A375 (cell line): Measurements from ENCODE around the gene CNOT9. TPM values are rescaled to one million over a fixed set of nuclear protein-coding genes. Genes with fewer than 3 reads are reported as not detected.

Source experiments
- small RNA-seq: library from RNA; depleted of rRNA; stranded (forward); fragments of <200 nt; gene quantifications from one replicate; pipeline ENCODE3, GENCODE V24; 2014
- total RNA-seq: library from RNA; depleted of rRNA; stranded (reverse); fragments of >200 nt; shearing (Covaris generic); gene quantifications from 2 replicates; pipeline ENCODE4 v1.2.3, GENCODE V29; 2014; rRNA removed

The CNOT9 gene, protein sequence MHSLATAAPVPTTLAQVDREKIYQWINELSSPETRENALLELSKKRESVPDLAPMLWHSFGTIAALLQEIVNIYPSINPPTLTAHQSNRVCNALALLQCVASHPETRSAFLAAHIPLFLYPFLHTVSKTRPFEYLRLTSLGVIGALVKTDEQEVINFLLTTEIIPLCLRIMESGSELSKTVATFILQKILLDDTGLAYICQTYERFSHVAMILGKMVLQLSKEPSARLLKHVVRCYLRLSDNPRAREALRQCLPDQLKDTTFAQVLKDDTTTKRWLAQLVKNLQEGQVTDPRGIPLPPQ
- total RNA-seq, result 40.3 and 42.9 TPM in 2 replicates

GRCh38 chr2:218568190-218569037 is at the start of gene CNOT9, which contains the start of gene USP37:
Gene CNOT9, plus strand, starts transcription at chr2:218568839. Its CDS starts 116 bp downstream, at chr2:218568955.
Gene USP37, minus strand, starts transcription at chr2:218568351. Its CDS starts 9,698 bp downstream, at chr2:218558653.

GRCh38 chr2:218607436-218608115 is 38.9 kb downstream of the CNOT9 start, which contains the start of gene PLCD4:
Gene PLCD4, plus strand, starts transcription at chr2:218607899. Its CDS starts 7,841 bp downstream, at chr2:218615740.

Small RNAs within 50 kb of the gene (small RNA-seq; reads per million reads assigned to genes)
- gene RNU6-136P, result not detected

Other genes starting within 250 kb of the CNOT9 start
- not detected in 2 replicates for gene CATIP, start 212.0 kb upstream of the CNOT9 start, total RNA-seq
- gene SLC11A1, start 186.6 kb upstream of the CNOT9 start, total RNA-seq, result 0.16 and 1.7 TPM in 2 replicates
- gene CTDSP1, start 169.0 kb upstream of the CNOT9 start, total RNA-seq, result 36.6 and 41.0 TPM in 2 replicates
- not detected in 2 replicates for gene VIL1, start 149.7 kb upstream of the CNOT9 start, total RNA-seq
- 6.3 and 12.0 TPM in 2 replicates for gene USP37, start 488 bp upstream of the CNOT9 start, total RNA-seq
- 1.0 and 3.0 TPM in 2 replicates for gene PLCD4, start 39.1 kb downstream of the CNOT9 start, total RNA-seq
- 12.0 and 13.4 TPM in 2 replicates for gene ZNF142, start 90.8 kb downstream of the CNOT9 start, total RNA-seq
- gene BCS1L, start 90.8 kb downstream of the CNOT9 start, total RNA-seq, result 23.8 and 34.9 TPM in 2 replicates
- gene RNF25, start 103.2 kb downstream of the CNOT9 start, total RNA-seq, result 21.9 and 32.7 TPM in 2 replicates
- gene STK36, start 103.2 kb downstream of the CNOT9 start, total RNA-seq, result 11.4 and 15.2 TPM in 2 replicates
- 17.5 and 18.7 TPM in 2 replicates for gene TTLL4, start 142.0 kb downstream of the CNOT9 start, total RNA-seq
- 5.1 and 5.5 TPM in 2 replicates for gene CYP27A1, start 213.3 kb downstream of the CNOT9 start, total RNA-seq